ENCODE results near the gene NINJ1. TPM values are rescaled to one million over a fixed set of nuclear protein-coding genes. Genes with fewer than 3 reads are reported as not detected.

The NINJ1 gene
- total and polyA plus RNA-seq, 3 donors from 2014 or later, result 99.3 to 152 (median 148) TPM

DNA sequence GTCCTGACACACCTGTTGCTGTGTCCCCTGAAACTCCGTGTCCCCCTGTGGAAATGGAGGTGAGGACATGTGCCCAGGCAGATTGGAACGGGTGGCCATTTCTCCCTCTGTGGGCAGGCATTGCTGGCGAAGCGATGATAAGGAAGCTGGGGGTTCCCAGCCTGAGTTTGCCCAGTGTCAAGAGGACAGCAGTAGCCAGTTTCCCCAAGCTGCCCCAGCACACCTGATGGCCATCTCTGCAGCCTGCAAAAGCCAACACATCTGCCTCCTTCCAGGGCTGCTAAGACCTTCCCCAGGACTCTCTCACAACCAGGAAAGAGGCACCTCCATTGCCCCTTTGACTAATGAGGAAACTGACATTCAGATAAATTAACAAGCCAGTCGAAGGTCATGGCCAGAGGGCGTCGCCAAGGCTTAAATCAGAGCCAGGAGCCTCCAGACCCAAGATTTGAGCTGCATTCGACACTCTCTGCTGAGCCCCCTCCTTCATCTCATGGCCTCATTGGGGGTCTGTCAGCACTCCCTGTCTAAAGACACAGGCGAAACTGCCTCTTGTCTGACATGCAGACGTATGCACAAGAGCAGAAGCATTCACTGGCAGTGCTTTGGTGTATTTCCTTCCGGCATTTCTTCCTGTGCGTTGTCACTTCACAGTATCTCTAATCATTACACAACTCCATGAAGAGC lies 39.5 kb upstream of the NINJ1 start:
- H3K27ac ChIP-seq, result no peak overlapping the region
- intact Hi-C loops (cut with DNase I; ENCODE audit: low total_unique reads), result no loop called here
- TF ChIP-seq, protein P1, sequence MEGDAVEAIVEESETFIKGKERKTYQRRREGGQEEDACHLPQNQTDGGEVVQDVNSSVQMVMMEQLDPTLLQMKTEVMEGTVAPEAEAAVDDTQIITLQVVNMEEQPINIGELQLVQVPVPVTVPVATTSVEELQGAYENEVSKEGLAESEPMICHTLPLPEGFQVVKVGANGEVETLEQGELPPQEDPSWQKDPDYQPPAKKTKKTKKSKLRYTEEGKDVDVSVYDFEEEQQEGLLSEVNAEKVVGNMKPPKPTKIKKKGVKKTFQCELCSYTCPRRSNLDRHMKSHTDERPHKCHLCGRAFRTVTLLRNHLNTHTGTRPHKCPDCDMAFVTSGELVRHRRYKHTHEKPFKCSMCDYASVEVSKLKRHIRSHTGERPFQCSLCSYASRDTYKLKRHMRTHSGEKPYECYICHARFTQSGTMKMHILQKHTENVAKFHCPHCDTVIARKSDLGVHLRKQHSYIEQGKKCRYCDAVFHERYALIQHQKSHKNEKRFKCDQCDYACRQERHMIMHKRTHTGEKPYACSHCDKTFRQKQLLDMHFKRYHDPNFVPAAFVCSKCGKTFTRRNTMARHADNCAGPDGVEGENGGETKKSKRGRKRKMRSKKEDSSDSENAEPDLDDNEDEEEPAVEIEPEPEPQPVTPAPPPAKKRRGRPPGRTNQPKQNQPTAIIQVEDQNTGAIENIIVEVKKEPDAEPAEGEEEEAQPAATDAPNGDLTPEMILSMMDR (IDR thresholded peaks at IDR 0.05), result no peak
- no peak for TF ChIP-seq POLR2A (IDR thresholded peaks at IDR 0.05)
- peaks cover 3% of the 10 kb centered on the region for H3K4me1 ChIP-seq
- DNase-seq, result no peak
- no peaks in the 10 kb centered on the region for H3K27me3 ChIP-seq
- H3K9me3 ChIP-seq, result no peaks in the 10 kb centered on the region
- 72 to 79% methylated on average over 12 of the region's 12 CpGs for WGBS, 2 donors
- H3K36me3 ChIP-seq (ENCODE audit: low read depth, missing control alignments), result no peaks in the 10 kb centered on the region
- H3K4me3 ChIP-seq, result no peak overlapping the region

DNA sequence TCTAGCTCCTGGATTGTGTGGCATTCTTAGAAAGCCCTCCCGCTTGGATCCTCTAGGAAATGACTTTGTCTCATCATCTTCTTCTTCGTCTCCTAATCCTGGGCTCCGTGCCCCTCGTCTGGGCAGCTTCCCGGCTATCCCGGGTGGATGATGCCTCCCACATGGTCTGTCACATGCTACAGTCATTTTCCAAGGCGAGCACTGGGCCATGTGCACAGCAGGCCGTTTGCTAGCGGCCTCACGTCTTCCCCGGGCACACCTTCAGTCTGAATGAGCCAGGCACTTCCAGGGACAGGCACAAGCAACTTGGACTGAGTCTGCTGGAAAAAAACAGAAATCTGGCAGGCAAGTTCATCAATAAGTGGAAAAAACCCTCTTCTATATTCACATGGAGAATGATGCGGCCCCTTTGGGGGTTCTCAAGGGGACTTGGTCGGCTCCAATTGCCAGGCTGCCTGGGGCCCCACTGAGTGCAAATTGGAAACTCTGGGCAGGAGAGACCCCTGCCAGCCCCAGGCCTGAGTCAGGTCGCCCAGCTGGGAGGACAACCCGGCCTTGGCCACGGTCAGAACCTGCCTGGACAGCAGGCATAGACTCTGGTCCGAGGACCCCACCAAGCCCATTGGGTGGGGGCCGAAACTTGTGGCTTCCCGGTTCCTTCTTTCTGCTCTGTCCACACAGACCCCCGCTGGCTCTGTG lies 38.8 kb upstream of the NINJ1 start:
- no peak for DNase-seq
- H3K9me3 ChIP-seq, result no peaks in the 10 kb centered on the region
- intact Hi-C loops (cut with DNase I; ENCODE audit: low total_unique reads), result no loop called here

DNA sequence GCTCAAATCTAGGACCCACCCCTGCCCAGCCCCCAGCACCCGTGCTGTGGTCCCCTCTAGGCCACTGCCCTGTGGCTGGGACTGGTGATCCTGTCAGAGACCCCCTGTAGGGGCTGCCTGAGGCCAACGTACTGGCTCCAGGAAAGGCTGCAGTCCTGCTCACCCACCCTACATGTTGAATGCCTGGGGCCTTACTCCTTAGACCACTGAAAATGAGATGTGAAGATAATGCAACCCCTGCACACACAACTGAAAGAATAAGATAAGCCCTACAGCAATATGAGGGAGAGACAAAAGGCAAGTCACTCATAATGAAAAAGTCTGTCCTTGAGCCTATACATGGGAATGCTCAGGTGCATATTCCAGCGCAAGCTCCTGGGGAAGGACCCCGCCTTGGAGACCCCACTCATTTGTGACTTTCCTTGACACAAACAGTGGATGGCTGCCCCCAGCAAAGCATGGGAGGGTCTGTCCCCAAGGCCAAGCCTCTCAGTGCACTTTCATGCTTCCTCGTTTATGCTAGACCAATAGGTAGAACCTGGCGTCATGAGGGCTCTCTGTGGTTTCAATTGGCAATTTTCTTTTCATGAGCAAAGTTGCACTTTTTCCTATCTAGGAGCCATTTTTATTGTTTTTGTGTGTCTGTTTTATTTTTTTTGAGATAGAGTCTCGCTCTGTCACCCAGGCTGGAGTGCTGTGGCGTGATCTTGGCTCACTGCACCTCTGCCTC lies 37.4 kb upstream of the NINJ1 start:
- TF ChIP-seq, protein P1 (IDR thresholded peaks at IDR 0.05), result no peak
- no peak for TF ChIP-seq POLR2A (IDR thresholded peaks at IDR 0.05)
- no peaks in the 10 kb centered on the region for H3K36me3 ChIP-seq (ENCODE audit: low read depth, missing control alignments)
- intact Hi-C loops (cut with DNase I; ENCODE audit: low total_unique reads), result no loop called here
- peaks cover 3% of the 10 kb centered on the region for H3K4me1 ChIP-seq
- H3K27me3 ChIP-seq, result no peaks in the 10 kb centered on the region
- WGBS, 2 donors, result 89 to 95% methylated on average over 8 of the region's 8 CpGs
- H3K4me3 ChIP-seq, result no peak overlapping the region
- DNase-seq, result no peak
- H3K27ac ChIP-seq, result no peak overlapping the region
- no peaks in the 10 kb centered on the region for H3K9me3 ChIP-seq

More for the DNA sequence above, 38.8 kb upstream of the NINJ1 start:
- H3K4me3 ChIP-seq, result no peak overlapping the region
- H3K27me3 ChIP-seq, result no peaks in the 10 kb centered on the region
- H3K4me1 ChIP-seq, result peaks cover 3% of the 10 kb centered on the region
- no peak overlapping the region for H3K27ac ChIP-seq
- 83 to 90% methylated on average over 20 of the region's 20 CpGs for WGBS, 2 donors
- no peaks in the 10 kb centered on the region for H3K36me3 ChIP-seq (ENCODE audit: low read depth, missing control alignments)
- TF ChIP-seq POLR2A (IDR thresholded peaks at IDR 0.05), result no peak
- TF ChIP-seq, protein P1 (IDR thresholded peaks at IDR 0.05), result no peak

- Histone ChIP-seq H3K27me3 (no peaks in the 10 kb centered on the region), H3K9me3 (no peaks in the 10 kb centered on the region), H3K4me1 (peaks cover 3% of the 10 kb centered on the region), H3K27ac (no peak overlapping the region), H3K36me3 (ENCODE audit: low read depth, missing control alignments) (no peaks in the 10 kb centered on the region), H3K4me3 (no peak overlapping the region)
- no peak for DNase-seq
- TF ChIP-seq POLR2A (IDR thresholded peaks at IDR 0.05), result no peak
- TF ChIP-seq, protein P1 (IDR thresholded peaks at IDR 0.05), result no peak
- WGBS, 2 donors, result 83 to 91% methylated on average over 8 of the region's 8 CpGs
- intact Hi-C loops (cut with DNase I; ENCODE audit: low total_unique reads), result no loop called here
Observed at GRCh38 chr9:93170571-93170970, 36.5 kb upstream of the NINJ1 start.
